Mesothelial cell of epicardium (in vitro differentiated cells): ENCODE measurements around the gene FAM8A1. TPM values are rescaled to one million over a fixed set of nuclear protein-coding genes. Genes with fewer than 3 reads are reported as not detected.

Experiments
- DNase-seq, 2 experiments: peaks; one replicate each; pipeline ENCODE4 v3.0.0; 2021; ENCODE audit warnings: low spot score in 2 of 2; ENCODE audit not compliant: unreplicated experiment in 2 of 2
- H3K27ac Mint-ChIP-seq: 2 replicates; pipeline ENCODE4 v1.8.0; 2021; ENCODE audit warnings: mixed read lengths
- H3K27me3 Mint-ChIP-seq: 2 replicates; pipeline ENCODE4 v1.8.0; 2021; ENCODE audit warnings: low read depth, mixed read lengths
- H3K36me3 Mint-ChIP-seq: 2 replicates; pipeline ENCODE4 v1.8.0; 2021; ENCODE audit warnings: mixed read lengths
- H3K4me1 Mint-ChIP-seq: 2 replicates; pipeline ENCODE4 v1.8.0; 2021; ENCODE audit warnings: mixed read lengths
- H3K4me3 Mint-ChIP-seq: 2 replicates; pipeline ENCODE4 v1.8.0; 2021; ENCODE audit warnings: mild to moderate bottlenecking, moderate library complexity, mixed read lengths
- H3K9me3 Mint-ChIP-seq: 2 replicates; pipeline ENCODE4 v1.8.0; 2021; ENCODE audit warnings: mixed read lengths
- CTCF ChIP-seq: fragments of 200-600 bp; sonication (generic); IDR thresholded peaks from one replicate; pipeline ENCODE4 v1.5.0; 2021; ENCODE audit warnings: antibody characterized with exemption; ENCODE audit not compliant: unreplicated experiment
- total RNA-seq: library from RNA; stranded (reverse); gene quantifications from 3 replicates; pipeline ENCODE4 v1.2.1, GENCODE V29; 2021

The FAM8A1 gene
- total RNA-seq, 1 donor from 2014 or later = 21.2 TPM

GRCh38 chr6:17632934-17633333 is 32.8 kb downstream of the FAM8A1 start:
- Mint-ChIP-seq H3K4me3 (no peak overlapping the region), H3K9me3 (no peaks in the 10 kb centered on the region)

DNA sequence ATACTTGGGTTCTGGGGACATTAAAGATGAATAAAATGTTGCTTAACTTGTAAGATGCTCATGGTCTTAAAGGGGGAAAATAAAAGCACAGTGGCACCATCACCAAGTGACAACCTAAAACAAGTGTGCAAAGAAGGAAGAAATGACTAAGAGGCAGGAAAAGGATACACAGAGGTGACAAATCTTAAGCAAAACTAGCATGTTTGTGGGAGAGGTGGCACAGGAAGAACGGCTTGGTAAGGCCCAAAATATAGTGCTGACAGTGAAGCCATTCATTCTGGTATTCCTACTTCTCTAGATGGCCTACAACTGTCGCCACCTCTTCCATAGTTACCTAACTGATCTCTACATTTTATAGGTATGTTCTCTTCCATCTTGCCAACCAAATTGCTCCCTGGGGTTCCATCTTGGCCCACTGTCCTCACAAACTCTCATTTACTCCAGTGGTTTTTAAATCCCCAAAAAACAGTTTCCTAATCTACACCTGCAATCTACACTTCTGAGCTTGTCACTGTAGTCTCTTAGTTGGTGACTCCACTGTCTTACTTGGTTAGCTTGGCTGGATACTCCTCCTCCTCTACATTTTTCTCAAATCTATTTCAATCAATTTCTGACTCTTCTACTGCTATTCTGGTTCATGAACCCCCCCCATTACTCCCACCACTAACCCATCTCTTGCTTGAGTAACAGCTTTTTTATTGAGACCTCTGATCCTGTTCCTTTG is 33.5 kb downstream of the FAM8A1 start:
- no peak for TF ChIP-seq CTCF
- H3K9me3 Mint-ChIP-seq = no peaks in the 10 kb centered on the region
- no peak overlapping the region for H3K4me3 Mint-ChIP-seq
- peaks cover 6% of the 10 kb centered on the region for H3K4me1 Mint-ChIP-seq
- DNase-seq = no peak
- no peak overlapping the region for H3K27ac Mint-ChIP-seq
- H3K36me3 Mint-ChIP-seq = peaks cover 54% of the 10 kb centered on the region
- no peaks in the 10 kb centered on the region for H3K27me3 Mint-ChIP-seq

More at GRCh38 chr6:17632934-17633333, 32.8 kb downstream of the FAM8A1 start:
- H3K4me1 Mint-ChIP-seq = peaks cover 6% of the 10 kb centered on the region
- H3K27me3 Mint-ChIP-seq = no peaks in the 10 kb centered on the region
- no peak overlapping the region for H3K27ac Mint-ChIP-seq
- H3K36me3 Mint-ChIP-seq = peaks cover 53% of the 10 kb centered on the region
- DNase-seq = no peak
- no peak for TF ChIP-seq CTCF

DNA sequence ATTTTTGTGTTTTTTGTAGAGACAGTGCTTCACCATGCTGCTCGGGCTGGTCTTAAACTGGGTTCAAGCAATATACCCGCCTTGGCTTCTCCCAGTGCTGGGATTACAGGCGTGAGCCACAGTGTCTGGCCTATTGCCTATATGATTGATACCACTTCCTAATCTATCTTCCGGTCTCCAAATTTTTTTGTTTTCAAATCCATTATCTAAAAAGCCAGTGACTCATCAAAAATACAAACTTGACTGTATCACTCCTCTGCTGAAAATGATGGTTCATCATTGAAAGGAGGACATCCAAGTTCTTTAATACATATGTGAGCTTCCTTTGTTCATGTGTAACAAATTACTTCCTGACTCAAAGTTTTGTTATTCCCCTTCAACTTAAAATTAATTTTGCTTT is 35.5 kb downstream of the FAM8A1 start:
- H3K36me3 Mint-ChIP-seq = peaks cover 53% of the 10 kb centered on the region
- no peak for TF ChIP-seq CTCF
- no peaks in the 10 kb centered on the region for H3K9me3 Mint-ChIP-seq
- H3K4me1 Mint-ChIP-seq = peaks cover 2% of the 10 kb centered on the region
- H3K27me3 Mint-ChIP-seq = no peaks in the 10 kb centered on the region
- DNase-seq = no peak
- H3K4me3 Mint-ChIP-seq = no peak overlapping the region
- H3K27ac Mint-ChIP-seq = no peak overlapping the region

DNA sequence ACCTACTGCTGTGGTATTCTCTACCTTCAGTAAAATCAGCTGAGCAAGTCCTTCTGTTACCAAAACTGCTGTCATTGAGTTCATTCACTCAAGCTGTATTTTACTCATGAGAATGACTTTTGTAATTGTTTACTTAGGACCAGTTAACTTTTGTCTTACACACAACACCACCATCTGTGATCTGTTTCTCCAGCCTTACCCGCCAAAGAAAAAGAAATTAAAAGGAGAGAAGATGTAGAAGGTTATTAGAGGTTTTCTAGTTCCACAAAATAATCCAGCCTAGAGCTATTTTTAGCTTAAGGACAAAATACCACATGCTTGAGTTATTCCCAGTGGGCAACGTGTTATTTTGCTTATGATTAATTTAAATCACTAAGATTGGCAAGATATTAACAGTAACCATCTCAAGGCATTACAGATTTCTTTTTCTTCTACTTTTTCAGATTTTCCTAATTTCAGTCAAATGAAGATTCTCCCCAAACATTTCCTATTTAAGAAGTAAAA is 38.2 kb downstream of the FAM8A1 start:
- Mint-ChIP-seq H3K9me3 (peaks cover 8% of the 10 kb centered on the region), H3K4me3 (no peak overlapping the region), H3K27me3 (no peaks in the 10 kb centered on the region), H3K4me1 (no peaks in the 10 kb centered on the region), H3K27ac (no peak overlapping the region), H3K36me3 (peaks cover 61% of the 10 kb centered on the region)
- TF ChIP-seq CTCF = no peak
- DNase-seq = no peak

DNA sequence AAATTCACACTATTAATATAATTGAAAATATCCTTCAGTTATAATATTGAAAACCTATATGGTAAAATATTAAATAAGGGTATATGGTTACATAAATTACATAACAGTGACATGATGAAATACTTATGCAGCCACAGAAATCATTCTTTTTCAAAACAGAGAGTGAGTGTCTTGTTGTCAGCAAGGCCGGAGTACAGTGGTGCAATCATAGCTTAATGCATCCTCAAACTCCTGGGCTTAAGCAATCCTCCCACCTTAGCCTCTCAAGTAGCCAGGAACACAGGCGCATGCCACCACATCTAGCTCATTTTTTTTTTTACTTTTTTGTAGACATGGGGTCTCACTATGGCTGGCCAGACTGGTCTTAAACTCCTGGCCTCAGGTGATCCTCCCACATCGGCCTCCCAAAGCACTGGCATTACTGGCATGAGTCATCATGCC is 40.4 kb downstream of the FAM8A1 start:
- Mint-ChIP-seq H3K36me3 (peaks cover 68% of the 10 kb centered on the region), H3K27ac (no peak overlapping the region), H3K27me3 (no peaks in the 10 kb centered on the region), H3K4me1 (no peaks in the 10 kb centered on the region), H3K9me3 (peaks cover 16% of the 10 kb centered on the region), H3K4me3 (no peak overlapping the region)
- TF ChIP-seq CTCF = no peak
- no peak for DNase-seq
